Mesothelial cell of epicardium (in vitro differentiated cells): ENCODE measurements around the gene FOXP1. TPM values are rescaled to one million over a fixed set of nuclear protein-coding genes. Genes with fewer than 3 reads are reported as not detected.

ENCODE experiments used
- DNase-seq, 2 experiments: peaks; one replicate each; pipeline ENCODE4 v3.0.0; 2021; ENCODE audit warnings: low spot score in 2 of 2; ENCODE audit not compliant: unreplicated experiment in 2 of 2
- H3K27ac Mint-ChIP-seq: 2 replicates; pipeline ENCODE4 v1.8.0; 2021; ENCODE audit warnings: mixed read lengths
- H3K27me3 Mint-ChIP-seq: 2 replicates; pipeline ENCODE4 v1.8.0; 2021; ENCODE audit warnings: low read depth, mixed read lengths
- H3K36me3 Mint-ChIP-seq: 2 replicates; pipeline ENCODE4 v1.8.0; 2021; ENCODE audit warnings: mixed read lengths
- H3K4me1 Mint-ChIP-seq: 2 replicates; pipeline ENCODE4 v1.8.0; 2021; ENCODE audit warnings: mixed read lengths
- H3K4me3 Mint-ChIP-seq: 2 replicates; pipeline ENCODE4 v1.8.0; 2021; ENCODE audit warnings: mild to moderate bottlenecking, moderate library complexity, mixed read lengths
- H3K9me3 Mint-ChIP-seq: 2 replicates; pipeline ENCODE4 v1.8.0; 2021; ENCODE audit warnings: mixed read lengths
- CTCF ChIP-seq: fragments of 200-600 bp; sonication (generic); IDR thresholded peaks from one replicate; pipeline ENCODE4 v1.5.0; 2021; ENCODE audit warnings: antibody characterized with exemption; ENCODE audit not compliant: unreplicated experiment
- total RNA-seq: library from RNA; stranded (reverse); gene quantifications from 3 replicates; pipeline ENCODE4 v1.2.1, GENCODE V29; 2021

Gene FOXP1
- total RNA-seq, 1 donor from 2014 or later, result 187 TPM

DNA sequence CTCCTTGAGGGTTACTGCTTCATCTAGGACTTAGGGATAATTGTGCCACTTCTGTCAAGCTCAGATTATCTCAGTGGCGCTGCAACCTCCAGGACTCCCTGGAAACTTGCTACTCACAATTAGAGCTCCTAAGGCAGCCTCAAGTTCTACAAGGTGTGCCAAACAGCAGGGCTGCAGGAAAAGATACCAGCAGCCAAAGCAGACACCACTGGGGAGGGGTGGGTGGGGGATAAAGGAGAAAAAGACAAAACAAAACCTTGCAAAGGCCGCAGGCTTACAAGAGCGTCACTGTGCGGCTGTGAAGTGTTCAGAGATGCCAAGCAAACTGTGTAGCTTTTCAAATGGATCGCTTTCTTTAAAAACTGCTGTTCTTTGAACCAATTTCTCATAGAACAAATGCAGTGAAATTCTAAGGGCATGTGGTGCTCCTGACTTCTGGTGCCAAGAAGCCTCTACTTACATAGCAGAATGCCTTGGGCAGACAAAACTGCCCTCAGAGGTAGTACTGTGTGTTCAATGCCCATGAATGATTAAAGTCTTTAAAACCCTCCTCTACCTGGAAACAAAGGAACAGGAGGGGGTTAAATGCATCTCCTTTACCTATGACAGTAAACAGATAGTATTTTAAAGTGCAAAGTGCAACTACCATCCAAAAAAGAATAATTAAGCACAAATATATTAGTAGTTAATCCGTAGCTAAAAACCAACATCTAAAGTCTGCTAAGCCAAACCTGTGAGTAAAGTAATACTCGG is 353.4 kb downstream of the FOXP1 start:
- DNase-seq, result no peak
- H3K27me3 Mint-ChIP-seq, result no peaks in the 10 kb centered on the region
- H3K36me3 Mint-ChIP-seq, result peaks cover 9% of the 10 kb centered on the region
- no peaks in the 10 kb centered on the region for H3K9me3 Mint-ChIP-seq
- no peak for TF ChIP-seq CTCF
- H3K4me3 Mint-ChIP-seq, result no peak overlapping the region
- peaks cover 58% of the 10 kb centered on the region for H3K4me1 Mint-ChIP-seq
- H3K27ac Mint-ChIP-seq, result no peak overlapping the region

GRCh38 chr3:71228156-71228866 is 355.2 kb downstream of the FOXP1 start:
- peaks cover 62% of the 10 kb centered on the region for H3K4me1 Mint-ChIP-seq
- DNase-seq, result no peak
- no peaks in the 10 kb centered on the region for H3K9me3 Mint-ChIP-seq

DNA sequence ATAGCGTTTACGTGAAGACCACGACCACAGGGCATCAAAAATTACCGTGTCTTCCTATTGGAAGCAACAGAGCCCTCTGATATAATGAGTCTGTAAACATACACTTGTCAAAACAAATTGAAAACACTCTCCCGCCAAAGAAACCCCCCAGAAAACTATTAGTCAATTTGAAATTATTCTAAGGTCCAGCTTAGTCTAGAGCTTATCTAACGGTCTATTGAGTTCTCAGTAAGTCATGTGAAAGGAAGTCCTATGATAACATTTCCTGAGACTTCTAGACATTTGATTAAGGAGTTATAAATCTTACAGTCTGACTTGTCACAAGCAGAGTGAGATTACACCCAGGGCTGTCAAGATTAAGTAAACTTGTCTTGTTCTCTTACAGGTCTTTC is 356.3 kb downstream of the FOXP1 start:
- Mint-ChIP-seq H3K4me1 (peaks cover 60% of the 10 kb centered on the region), H3K9me3 (peaks cover 6% of the 10 kb centered on the region), H3K36me3 (peaks cover 7% of the 10 kb centered on the region), H3K27me3 (no peaks in the 10 kb centered on the region), H3K4me3 (no peak overlapping the region), H3K27ac (no peak overlapping the region)
- no peak for DNase-seq
- no peak for TF ChIP-seq CTCF

More at GRCh38 chr3:71228156-71228866, 355.2 kb downstream of the FOXP1 start:
- no peak overlapping the region for H3K4me3 Mint-ChIP-seq
- no peak overlapping the region for H3K27ac Mint-ChIP-seq
- H3K36me3 Mint-ChIP-seq, result peaks cover 2% of the 10 kb centered on the region
- H3K27me3 Mint-ChIP-seq, result no peaks in the 10 kb centered on the region
- TF ChIP-seq CTCF, result no peak

- H3K27me3 Mint-ChIP-seq, result no peaks in the 10 kb centered on the region
- peaks cover 7% of the 10 kb centered on the region for H3K36me3 Mint-ChIP-seq
- H3K9me3 Mint-ChIP-seq, result peaks cover 6% of the 10 kb centered on the region
- H3K27ac Mint-ChIP-seq, result no peak overlapping the region
- peaks cover 55% of the 10 kb centered on the region for H3K4me1 Mint-ChIP-seq
- no peak for DNase-seq
- H3K4me3 Mint-ChIP-seq, result no peak overlapping the region
- no peak for TF ChIP-seq CTCF
Measured at GRCh38 chr3:71226565-71227269, 356.8 kb downstream of the FOXP1 start.

DNA sequence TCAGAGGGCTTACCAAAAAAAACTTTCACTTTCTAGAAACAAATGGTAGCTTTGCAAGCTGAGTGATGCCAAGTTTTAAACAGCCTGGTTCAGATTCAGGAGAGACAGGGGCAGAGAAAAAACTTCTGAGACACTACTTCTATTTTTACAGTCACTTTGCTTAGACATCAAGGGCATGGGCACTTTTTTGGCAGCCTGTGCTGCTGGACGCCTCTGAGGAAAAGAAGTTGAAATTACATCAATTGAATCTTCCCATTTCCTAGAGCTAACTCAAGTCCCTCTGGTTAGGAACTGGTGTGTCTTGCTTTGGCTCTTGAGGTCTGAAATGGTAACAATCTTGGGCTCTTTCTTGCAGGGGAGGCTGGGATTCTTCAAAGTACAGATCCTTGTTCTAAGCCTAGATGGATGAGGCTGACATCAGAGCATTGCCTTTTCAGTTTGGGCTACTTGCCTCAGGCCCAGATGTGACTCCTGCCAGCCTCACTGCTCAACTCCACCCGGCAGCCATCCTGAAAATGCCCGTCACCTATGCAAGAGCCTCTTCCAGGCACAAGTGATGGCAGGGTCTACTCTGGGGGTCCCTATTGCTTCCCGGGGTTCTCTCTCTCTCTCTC is 357.5 kb downstream of the FOXP1 start:
- Mint-ChIP-seq H3K4me3 (no peak overlapping the region), H3K27me3 (no peaks in the 10 kb centered on the region), H3K36me3 (peaks cover 13% of the 10 kb centered on the region), H3K9me3 (peaks cover 13% of the 10 kb centered on the region), H3K4me1 (peaks cover 49% of the 10 kb centered on the region), H3K27ac (no peak overlapping the region)
- DNase-seq, result no peak
- TF ChIP-seq CTCF, result no peak
